Measurements from ENCODE around the gene AAGAB.

Gene AAGAB

GRCh38 chr15:67170143-67170925, 84.1 kb downstream of the AAGAB start:
- no peak for DNase-seq

GRCh38 chr15:67168694-67169093, 85.8 kb downstream of the AAGAB start:
- no peak for DNase-seq

- DNase-seq = no peak
Measured at GRCh38 chr15:67167091-67167490, 87.4 kb downstream of the AAGAB start.

- DNase-seq = no peak
Measured at GRCh38 chr15:67166280-67167009, 88.0 kb downstream of the AAGAB start.

GRCh38 chr15:67165254-67166253, 88.9 kb downstream of the AAGAB start:
- DNase-seq = no peak

- no peak for DNase-seq
Measured at GRCh38 chr15:67164811-67165253, 89.6 kb downstream of the AAGAB start.

- DNase-seq = peak in 1 of 3 experiments; percentile 4
Measured at GRCh38 chr15:67164401-67164791, 90.1 kb downstream of the AAGAB start.

- no peak for DNase-seq
Measured at GRCh38 chr15:67163180-67163579, 91.3 kb downstream of the AAGAB start.

GRCh38 chr15:67161881-67162280, 92.6 kb downstream of the AAGAB start:
- no peak for DNase-seq

GRCh38 chr15:67161412-67161811, 93.0 kb downstream of the AAGAB start:
- DNase-seq = no peak

- no peak for DNase-seq
Measured at GRCh38 chr15:67158367-67158766, 96.1 kb downstream of the AAGAB start.

- DNase-seq = no peak
Measured at GRCh38 chr15:67157521-67158252, 96.8 kb downstream of the AAGAB start.

- no peak for DNase-seq
Measured at GRCh38 chr15:67156834-67157233, 97.6 kb downstream of the AAGAB start.

- no peak for DNase-seq
Measured at GRCh38 chr15:67156426-67156825, 98.0 kb downstream of the AAGAB start.

GRCh38 chr15:67154249-67154648, 100.2 kb downstream of the AAGAB start:
- DNase-seq = no peak

GRCh38 chr15:67153044-67153443, 101.4 kb downstream of the AAGAB start:
- DNase-seq = peak in 1 of 3 experiments; percentile 20

- DNase-seq = no peak
Measured at GRCh38 chr15:67152429-67152828, 102.0 kb downstream of the AAGAB start.
